Stimulated activated naive B cell treated with anti-CD40 and anti-IgM and Interleukin-4, amounts not matched to agents 10 μg/mL and 1 μg/mL and 100 μg/mL, for 72 hours (primary cell): Measurements from ENCODE around the gene ANKH.
A peak's percentile ranks its signal among the peaks of the same experiment; 100 is the strongest.

Source experiments
- ATAC-seq, 2 donors: fragments of 150-1000 bp; cut with Tn5 transposase; replicated peaks; 2 replicates each; pipeline ENCODE4 v1.10.0; 2021; ENCODE audit warnings: moderate library complexity in 1 of 2
- DNase-seq: peaks from one replicate; pipeline ENCODE4 v3.0.0; 2021
- H3K27ac Mint-ChIP-seq: one replicate; pipeline ENCODE4 v1.8.0; 2022; ENCODE audit warnings: mild to moderate bottlenecking, mixed read lengths
- H3K27me3 Mint-ChIP-seq, 2 donors: one replicate each; pipeline ENCODE4 v1.8.0; 2022; ENCODE audit warnings: mixed read lengths in 2 of 2
- H3K36me3 Mint-ChIP-seq, 2 donors: one replicate each; pipeline ENCODE4 v1.8.0; 2022; ENCODE audit warnings: mixed read lengths in 2 of 2, mild to moderate bottlenecking in 1 of 2
- H3K4me1 Mint-ChIP-seq, 2 donors: one replicate each; pipeline ENCODE4 v1.8.0; 2022; ENCODE audit warnings: mixed read lengths in 2 of 2, mild to moderate bottlenecking in 1 of 2
- H3K4me3 Mint-ChIP-seq, 2 donors: one replicate each; pipeline ENCODE4 v1.8.0; 2022; ENCODE audit warnings: mild to moderate bottlenecking in 2 of 2, mixed read lengths in 2 of 2, moderate library complexity in 1 of 2
- H3K9me3 Mint-ChIP-seq, 2 donors: one replicate each; pipeline ENCODE4 v1.8.0; 2022; ENCODE audit warnings: mixed read lengths in 2 of 2, mild to moderate bottlenecking in 1 of 2

ANKH gene

GRCh38 chr5:14655146-14655741 lies 216.3 kb downstream of the ANKH start:
- no peak for DNase-seq
- H3K27ac Mint-ChIP-seq = peak overlapping the region; percentile 76
- peak in 1 of 2 donors; percentile 33 for ATAC-seq
- H3K9me3 Mint-ChIP-seq = no peaks in the 10 kb centered on the region
- H3K4me3 Mint-ChIP-seq = no peak overlapping the region
- peaks cover 21 to 23% of the 10 kb centered on the region in 2 donors for H3K4me1 Mint-ChIP-seq
- H3K36me3 Mint-ChIP-seq = peaks cover 2 to 7% of the 10 kb centered on the region in 2 donors
- no peaks in the 10 kb centered on the region for H3K27me3 Mint-ChIP-seq
